Neural crest cell (in vitro differentiated cells): ENCODE measurements around the gene ZNF780B. TPM values are rescaled to one million over a fixed set of nuclear protein-coding genes. Genes with fewer than 3 reads are reported as not detected.
A peak's percentile ranks its signal among the peaks of the same experiment; 100 is the strongest.

ENCODE experiments used
- DNase-seq: peaks from one replicate; pipeline ENCODE4 v3.0.0; 2021; ENCODE audit warnings: low read depth, mixed read lengths, low spot score
- H3K27ac Mint-ChIP-seq: one replicate; pipeline ENCODE4 v1.8.0; 2021; ENCODE audit warnings: mild to moderate bottlenecking, mixed read lengths; ENCODE audit not compliant: unreplicated experiment
- H3K27me3 Mint-ChIP-seq: 2 replicates; pipeline ENCODE4 v1.8.0; 2021; ENCODE audit warnings: low read depth, mild to moderate bottlenecking, mixed read lengths
- H3K36me3 Mint-ChIP-seq: 2 replicates; pipeline ENCODE4 v1.8.0; 2021; ENCODE audit warnings: low read depth, mild to moderate bottlenecking, mixed read lengths
- H3K4me1 Mint-ChIP-seq: 2 replicates; pipeline ENCODE4 v1.8.0; 2021; ENCODE audit warnings: mixed read lengths
- H3K4me3 Mint-ChIP-seq: one replicate; pipeline ENCODE4 v1.8.0; 2021; ENCODE audit warnings: mild to moderate bottlenecking, mixed read lengths
- H3K9me3 Mint-ChIP-seq: 2 replicates; pipeline ENCODE4 v1.8.0; 2021; ENCODE audit warnings: mixed read lengths
- total RNA-seq: library from RNA; stranded (reverse); gene quantifications from 2 replicates; pipeline ENCODE4 v1.2.1, GENCODE V29; 2021
- TF ChIP-seq, protein P1 (sequence below): fragments of 200-600 bp; sonication (generic); conservative IDR thresholded peaks from 2 replicates; pipeline ENCODE4 v1.5.0; 2021; ENCODE audit warnings: antibody characterized with exemption, mild to moderate bottlenecking

The ZNF780B gene
- total RNA-seq, 1 donor from 2014 or later = 27.3 TPM

DNA sequence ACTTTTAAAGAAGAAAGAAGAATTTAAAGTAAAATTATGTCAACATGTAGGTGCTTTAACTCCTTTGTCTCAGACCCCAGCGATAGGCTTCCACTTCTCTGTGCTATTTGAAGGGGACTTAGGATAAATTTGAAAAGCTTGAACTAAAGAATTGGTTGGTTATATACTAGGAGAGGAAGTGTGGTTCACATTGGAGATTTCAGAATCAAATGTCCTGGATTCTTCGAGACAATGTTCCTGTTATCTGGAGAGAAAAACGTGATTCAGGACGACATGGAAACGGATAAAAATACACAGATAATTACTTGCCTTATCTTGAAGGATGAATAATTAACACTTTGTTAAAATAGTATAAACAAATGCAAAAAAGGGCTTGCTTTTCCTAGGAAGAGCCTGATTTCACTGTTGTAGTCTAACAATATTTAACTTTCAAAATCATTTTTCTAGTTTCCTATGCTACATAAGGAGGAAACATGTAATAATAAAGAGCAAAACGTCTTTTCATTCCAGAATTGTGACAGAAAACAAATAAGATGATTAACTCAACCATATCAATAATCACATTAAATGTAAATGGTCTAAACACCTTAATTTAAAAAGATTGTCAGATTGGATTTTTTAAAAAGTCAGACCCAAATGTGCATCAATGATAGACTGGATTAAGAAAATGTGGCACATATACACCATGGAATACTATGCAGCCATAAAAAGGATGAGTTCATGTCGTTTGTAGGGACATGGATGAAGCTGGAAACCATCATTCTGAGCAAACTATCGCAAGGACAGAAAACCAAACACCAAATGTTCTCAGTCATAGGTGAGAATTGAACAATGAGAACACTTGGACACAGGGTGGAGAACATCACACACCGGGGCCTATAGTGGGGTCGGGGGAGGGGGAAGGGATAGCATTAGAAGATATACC lies 35.4 kb upstream of the ZNF780B start:
- peak overlapping the region; percentile 99 for H3K4me3 Mint-ChIP-seq
- TF ChIP-seq, protein P1, sequence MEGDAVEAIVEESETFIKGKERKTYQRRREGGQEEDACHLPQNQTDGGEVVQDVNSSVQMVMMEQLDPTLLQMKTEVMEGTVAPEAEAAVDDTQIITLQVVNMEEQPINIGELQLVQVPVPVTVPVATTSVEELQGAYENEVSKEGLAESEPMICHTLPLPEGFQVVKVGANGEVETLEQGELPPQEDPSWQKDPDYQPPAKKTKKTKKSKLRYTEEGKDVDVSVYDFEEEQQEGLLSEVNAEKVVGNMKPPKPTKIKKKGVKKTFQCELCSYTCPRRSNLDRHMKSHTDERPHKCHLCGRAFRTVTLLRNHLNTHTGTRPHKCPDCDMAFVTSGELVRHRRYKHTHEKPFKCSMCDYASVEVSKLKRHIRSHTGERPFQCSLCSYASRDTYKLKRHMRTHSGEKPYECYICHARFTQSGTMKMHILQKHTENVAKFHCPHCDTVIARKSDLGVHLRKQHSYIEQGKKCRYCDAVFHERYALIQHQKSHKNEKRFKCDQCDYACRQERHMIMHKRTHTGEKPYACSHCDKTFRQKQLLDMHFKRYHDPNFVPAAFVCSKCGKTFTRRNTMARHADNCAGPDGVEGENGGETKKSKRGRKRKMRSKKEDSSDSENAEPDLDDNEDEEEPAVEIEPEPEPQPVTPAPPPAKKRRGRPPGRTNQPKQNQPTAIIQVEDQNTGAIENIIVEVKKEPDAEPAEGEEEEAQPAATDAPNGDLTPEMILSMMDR = no peak
- H3K27me3 Mint-ChIP-seq = peaks cover 24% of the 10 kb centered on the region
- DNase-seq = no peak
- peak overlapping the region; percentile 100 for H3K27ac Mint-ChIP-seq
- H3K9me3 Mint-ChIP-seq = peaks cover 17% of the 10 kb centered on the region
- peaks cover 19% of the 10 kb centered on the region for H3K36me3 Mint-ChIP-seq
- H3K4me1 Mint-ChIP-seq = peaks cover 32% of the 10 kb centered on the region

DNA sequence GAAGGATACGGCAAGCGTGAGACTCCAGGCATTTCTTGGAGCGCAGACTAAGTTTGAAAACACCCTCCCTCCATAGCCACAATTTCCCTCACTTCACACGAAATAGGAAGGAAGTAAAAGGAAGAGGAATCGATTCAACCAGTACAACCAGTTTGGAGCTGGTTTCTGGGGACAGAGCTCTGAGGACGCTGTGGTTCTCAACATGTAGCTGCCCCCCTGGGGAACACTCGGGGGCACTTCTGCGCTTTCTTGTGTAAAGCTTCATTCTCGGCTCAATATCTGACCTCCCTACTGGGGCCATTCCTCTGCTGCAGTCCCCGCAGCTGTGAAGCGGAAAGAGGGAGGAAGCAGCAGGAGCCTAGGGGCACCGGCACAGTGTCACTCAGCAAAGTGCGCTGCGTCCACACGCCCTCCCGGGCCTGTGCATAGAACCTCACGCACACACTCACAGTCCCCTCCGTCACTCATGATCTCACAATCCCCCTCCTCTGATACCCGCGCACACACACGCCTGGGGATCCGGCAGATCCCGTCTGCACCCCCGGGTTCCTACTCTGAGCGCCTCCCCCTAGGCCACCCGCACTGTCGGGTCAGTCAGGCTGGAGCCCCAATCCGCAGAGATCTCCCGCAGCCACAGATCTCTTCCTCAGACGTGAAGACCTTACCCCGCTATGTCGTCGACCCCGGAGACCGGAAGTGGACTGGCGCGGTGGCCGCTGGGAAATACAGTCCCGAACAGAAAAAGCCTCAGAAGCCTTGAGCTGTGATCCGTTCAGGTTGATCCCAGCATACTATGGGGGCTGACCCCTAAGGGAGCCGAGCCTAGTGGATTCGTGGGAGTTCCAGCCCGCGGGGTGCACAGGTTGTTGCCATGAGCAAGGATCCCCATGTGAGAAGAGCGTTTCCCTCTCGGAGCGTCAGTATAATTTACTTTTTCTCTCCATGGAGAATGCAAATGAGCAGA lies 34.5 kb upstream of the ZNF780B start, which contains the start of gene ZNF780A:
ZNF780A (minus strand) TSS at position 703 of the 964 bp plus-strand sequence. CDS start 6,190 bp downstream, outside the sequence.
- TF ChIP-seq, protein P1 = no peak
- Mint-ChIP-seq H3K27me3 (peaks cover 20% of the 10 kb centered on the region), H3K36me3 (peaks cover 19% of the 10 kb centered on the region), H3K4me3 (peak within 1 kb of the TSS; percentile 99), H3K4me1 (peaks cover 32% of the 10 kb centered on the region), H3K9me3 (peaks cover 13% of the 10 kb centered on the region), H3K27ac (peak within 1 kb of the TSS; percentile 100)
- peak; percentile 64 for DNase-seq

DNA sequence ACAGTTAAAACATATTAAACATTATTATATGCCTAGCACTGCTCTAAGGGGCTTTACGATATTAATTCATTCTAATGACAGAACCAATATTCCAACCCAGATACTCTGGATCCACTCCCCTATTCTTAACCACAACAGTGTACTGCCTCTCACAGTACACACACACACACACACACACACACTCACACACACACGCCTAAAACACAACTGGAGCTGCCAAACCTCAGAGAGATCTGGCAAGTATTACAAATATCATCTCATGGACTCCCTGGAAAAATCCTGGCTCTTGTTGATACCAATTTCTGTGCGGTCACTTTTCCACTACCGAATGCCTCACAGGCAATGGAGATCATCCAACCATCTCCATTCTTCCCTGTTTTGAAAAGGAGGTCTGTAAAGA lies 33.4 kb upstream of the ZNF780B start:
- peak overlapping the region; percentile 99 for H3K4me3 Mint-ChIP-seq
- TF ChIP-seq, protein P1 = no peak
- H3K27me3 Mint-ChIP-seq = peaks cover 11% of the 10 kb centered on the region
- peaks cover 19% of the 10 kb centered on the region for H3K36me3 Mint-ChIP-seq
- no peak for DNase-seq
- H3K9me3 Mint-ChIP-seq = peaks cover 13% of the 10 kb centered on the region
- H3K27ac Mint-ChIP-seq = no peak overlapping the region
- peaks cover 32% of the 10 kb centered on the region for H3K4me1 Mint-ChIP-seq

DNA sequence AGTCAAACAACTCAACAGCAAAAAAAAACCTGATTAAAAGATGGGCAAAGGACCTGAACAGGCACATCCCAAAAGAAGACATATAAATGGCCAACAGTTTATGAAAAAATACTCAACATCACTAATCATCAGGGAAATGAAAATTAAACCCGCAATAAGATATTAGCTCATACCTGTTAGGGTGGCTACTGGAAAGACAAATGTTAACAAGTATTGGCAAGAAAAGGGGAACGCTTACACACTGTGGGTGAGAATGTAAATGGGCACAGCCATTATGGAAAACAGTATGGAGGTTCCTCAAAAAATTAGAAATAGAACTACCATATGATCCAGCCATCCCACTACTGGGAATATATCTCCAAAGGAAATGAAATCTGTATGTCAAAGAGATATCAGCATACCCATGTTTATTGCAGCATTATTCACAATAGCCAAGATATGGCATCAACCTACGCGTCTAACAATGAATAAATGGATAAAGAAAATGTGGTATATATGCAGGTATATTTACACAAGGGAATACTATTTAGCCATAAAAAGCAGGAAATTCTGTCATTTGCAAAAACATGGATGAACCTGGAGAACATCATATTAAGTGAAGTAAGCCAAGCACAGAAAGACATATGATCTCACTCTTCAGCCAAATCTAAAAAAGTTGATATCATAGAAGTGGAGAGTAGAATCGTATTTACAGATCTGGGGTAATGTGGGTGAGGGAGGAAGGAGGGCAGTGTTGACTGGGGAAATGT lies 32.4 kb upstream of the ZNF780B start:
- Mint-ChIP-seq H3K27ac (no peak overlapping the region), H3K36me3 (peaks cover 24% of the 10 kb centered on the region), H3K4me3 (peak overlapping the region; percentile 99), H3K27me3 (peaks cover 8% of the 10 kb centered on the region), H3K4me1 (peaks cover 32% of the 10 kb centered on the region), H3K9me3 (peaks cover 13% of the 10 kb centered on the region)
- TF ChIP-seq, protein P1 = no peak
- no peak for DNase-seq
